ENCODE data around the gene HENMT1.

Gene HENMT1

DNA sequence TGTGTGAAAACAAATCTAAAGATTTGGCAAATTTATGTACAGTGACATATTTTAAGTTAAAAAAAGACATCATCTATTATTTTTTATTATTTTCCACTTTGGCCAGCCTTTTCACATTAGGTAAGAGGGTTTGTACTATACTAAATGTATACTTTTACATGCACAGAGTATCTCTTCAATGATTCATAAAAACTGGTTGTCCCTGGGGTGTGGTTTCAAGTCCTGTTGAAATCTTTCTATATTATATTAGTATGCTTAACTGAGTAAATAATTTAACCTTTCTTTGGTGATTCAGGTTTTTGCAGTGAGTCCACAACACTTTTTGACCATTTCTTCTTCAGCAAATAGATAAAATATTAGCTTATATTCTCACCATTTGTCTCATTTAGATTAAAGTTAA, 55.3 kb downstream of the HENMT1 start:
- H3K27ac ChIP-seq (replicated peaks), result no peak overlapping the region
- H3K4me3 ChIP-seq (replicated peaks; ENCODE audit: insufficient read depth, low read length), result no peak overlapping the region
- DNase-seq (ENCODE audit: low read depth in 1 of 2, low spot score in 1 of 2), result no peak
- H3K27me3 ChIP-seq (ENCODE audit: insufficient read depth, poor library complexity, severe bottlenecking), result no peaks in the 10 kb centered on the region
- TF ChIP-seq, protein P1, sequence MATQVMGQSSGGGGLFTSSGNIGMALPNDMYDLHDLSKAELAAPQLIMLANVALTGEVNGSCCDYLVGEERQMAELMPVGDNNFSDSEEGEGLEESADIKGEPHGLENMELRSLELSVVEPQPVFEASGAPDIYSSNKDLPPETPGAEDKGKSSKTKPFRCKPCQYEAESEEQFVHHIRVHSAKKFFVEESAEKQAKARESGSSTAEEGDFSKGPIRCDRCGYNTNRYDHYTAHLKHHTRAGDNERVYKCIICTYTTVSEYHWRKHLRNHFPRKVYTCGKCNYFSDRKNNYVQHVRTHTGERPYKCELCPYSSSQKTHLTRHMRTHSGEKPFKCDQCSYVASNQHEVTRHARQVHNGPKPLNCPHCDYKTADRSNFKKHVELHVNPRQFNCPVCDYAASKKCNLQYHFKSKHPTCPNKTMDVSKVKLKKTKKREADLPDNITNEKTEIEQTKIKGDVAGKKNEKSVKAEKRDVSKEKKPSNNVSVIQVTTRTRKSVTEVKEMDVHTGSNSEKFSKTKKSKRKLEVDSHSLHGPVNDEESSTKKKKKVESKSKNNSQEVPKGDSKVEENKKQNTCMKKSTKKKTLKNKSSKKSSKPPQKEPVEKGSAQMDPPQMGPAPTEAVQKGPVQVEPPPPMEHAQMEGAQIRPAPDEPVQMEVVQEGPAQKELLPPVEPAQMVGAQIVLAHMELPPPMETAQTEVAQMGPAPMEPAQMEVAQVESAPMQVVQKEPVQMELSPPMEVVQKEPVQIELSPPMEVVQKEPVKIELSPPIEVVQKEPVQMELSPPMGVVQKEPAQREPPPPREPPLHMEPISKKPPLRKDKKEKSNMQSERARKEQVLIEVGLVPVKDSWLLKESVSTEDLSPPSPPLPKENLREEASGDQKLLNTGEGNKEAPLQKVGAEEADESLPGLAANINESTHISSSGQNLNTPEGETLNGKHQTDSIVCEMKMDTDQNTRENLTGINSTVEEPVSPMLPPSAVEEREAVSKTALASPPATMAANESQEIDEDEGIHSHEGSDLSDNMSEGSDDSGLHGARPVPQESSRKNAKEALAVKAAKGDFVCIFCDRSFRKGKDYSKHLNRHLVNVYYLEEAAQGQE (IDR thresholded peaks at IDR 0.05; ENCODE audit: insufficient replicate concordance, low read depth), result no peak
- no peak for TF ChIP-seq SPI1 (IDR thresholded peaks at IDR 0.05; ENCODE audit: borderline replicate concordance, low read depth)
- TF ChIP-seq POLR2AphosphoS5 (IDR thresholded peaks at IDR 0.05; ENCODE audit: low read depth), result no peak
- no peak for TF ChIP-seq GABPA (IDR thresholded peaks at IDR 0.05; ENCODE audit: low read depth)
- TF ChIP-seq, protein P2, sequence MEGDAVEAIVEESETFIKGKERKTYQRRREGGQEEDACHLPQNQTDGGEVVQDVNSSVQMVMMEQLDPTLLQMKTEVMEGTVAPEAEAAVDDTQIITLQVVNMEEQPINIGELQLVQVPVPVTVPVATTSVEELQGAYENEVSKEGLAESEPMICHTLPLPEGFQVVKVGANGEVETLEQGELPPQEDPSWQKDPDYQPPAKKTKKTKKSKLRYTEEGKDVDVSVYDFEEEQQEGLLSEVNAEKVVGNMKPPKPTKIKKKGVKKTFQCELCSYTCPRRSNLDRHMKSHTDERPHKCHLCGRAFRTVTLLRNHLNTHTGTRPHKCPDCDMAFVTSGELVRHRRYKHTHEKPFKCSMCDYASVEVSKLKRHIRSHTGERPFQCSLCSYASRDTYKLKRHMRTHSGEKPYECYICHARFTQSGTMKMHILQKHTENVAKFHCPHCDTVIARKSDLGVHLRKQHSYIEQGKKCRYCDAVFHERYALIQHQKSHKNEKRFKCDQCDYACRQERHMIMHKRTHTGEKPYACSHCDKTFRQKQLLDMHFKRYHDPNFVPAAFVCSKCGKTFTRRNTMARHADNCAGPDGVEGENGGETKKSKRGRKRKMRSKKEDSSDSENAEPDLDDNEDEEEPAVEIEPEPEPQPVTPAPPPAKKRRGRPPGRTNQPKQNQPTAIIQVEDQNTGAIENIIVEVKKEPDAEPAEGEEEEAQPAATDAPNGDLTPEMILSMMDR (IDR thresholded peaks at IDR 0.05; ENCODE audit: insufficient read depth, low read length), result no peak

DNA sequence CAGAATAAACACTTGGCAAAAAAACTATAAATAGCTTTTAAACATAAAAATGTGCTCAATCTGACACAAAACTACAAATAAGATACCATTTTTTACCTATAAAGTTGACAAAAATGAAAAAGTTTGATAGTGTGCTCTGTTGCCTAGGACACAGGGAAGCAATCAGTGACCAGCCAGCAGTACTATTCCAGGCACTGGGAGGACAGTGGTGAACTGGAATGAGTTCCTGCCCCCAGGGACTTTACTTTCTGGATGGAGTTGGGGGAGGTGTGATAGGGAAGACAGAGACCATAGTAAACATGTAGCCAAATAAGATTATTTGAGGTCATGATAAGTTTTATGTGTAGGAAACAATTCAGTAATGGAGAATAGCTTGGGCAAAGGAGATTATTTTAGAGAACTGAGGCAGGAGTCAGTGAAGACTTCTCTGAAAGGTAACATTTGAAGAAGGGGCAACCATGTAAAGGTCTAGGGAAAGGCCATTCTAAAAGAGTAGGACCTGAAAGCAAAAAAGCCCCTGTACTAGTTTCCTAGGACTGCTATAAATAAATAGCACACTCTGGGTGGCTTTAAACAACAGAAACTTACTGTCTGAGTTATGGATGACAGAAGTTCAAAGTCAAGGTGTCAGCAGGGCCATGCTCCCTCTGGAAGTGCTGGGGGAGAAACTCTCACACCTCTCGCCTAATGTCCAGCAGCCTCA, 59.0 kb downstream of the HENMT1 start:
- Histone ChIP-seq H3K27ac (replicated peaks) (no peak overlapping the region), H3K4me3 (replicated peaks; ENCODE audit: insufficient read depth, low read length) (no peak overlapping the region), H3K27me3 (ENCODE audit: insufficient read depth, poor library complexity, severe bottlenecking) (no peaks in the 10 kb centered on the region)
- TF ChIP-seq SPI1 (IDR thresholded peaks at IDR 0.05; ENCODE audit: borderline replicate concordance, low read depth), result no peak
- TF ChIP-seq POLR2AphosphoS5 (IDR thresholded peaks at IDR 0.05; ENCODE audit: low read depth), result no peak
- no peak for TF ChIP-seq GABPA (IDR thresholded peaks at IDR 0.05; ENCODE audit: low read depth)
- TF ChIP-seq, protein P1 (IDR thresholded peaks at IDR 0.05; ENCODE audit: insufficient replicate concordance, low read depth), result no peak
- TF ChIP-seq, protein P2 (IDR thresholded peaks at IDR 0.05; ENCODE audit: insufficient read depth, low read length), result no peak
- DNase-seq (ENCODE audit: low read depth in 1 of 2, low spot score in 1 of 2), result no peak

DNA sequence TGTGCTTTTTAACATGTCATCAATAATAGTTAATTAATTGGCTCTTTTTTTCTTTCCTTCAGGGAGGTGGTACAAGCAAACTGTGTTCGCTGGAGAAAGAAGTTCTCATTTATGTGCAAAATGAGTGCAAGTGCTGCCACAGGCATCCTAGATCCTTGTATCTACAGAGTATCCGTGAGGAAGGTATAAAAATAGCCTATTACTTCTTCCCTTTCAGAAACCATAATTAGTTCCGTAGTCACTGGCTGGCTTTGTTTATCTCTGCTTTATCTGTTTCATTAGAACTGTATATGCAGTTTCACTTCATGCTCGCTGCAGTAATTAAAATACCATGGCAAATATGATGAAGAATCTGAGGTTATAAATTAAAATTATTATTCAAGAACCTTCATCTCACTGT, 60.4 kb downstream of the HENMT1 start:
- H3K4me3 ChIP-seq (replicated peaks; ENCODE audit: insufficient read depth, low read length), result no peak overlapping the region

More for the DNA sequence above, 60.4 kb downstream of the HENMT1 start:
- Histone ChIP-seq H3K27ac (replicated peaks) (no peak overlapping the region), H3K27me3 (ENCODE audit: insufficient read depth, poor library complexity, severe bottlenecking) (no peaks in the 10 kb centered on the region)
- TF ChIP-seq, protein P1 (IDR thresholded peaks at IDR 0.05; ENCODE audit: insufficient replicate concordance, low read depth), result no peak
- TF ChIP-seq GABPA (IDR thresholded peaks at IDR 0.05; ENCODE audit: low read depth) (no peak), SPI1 (IDR thresholded peaks at IDR 0.05; ENCODE audit: borderline replicate concordance, low read depth) (no peak), POLR2AphosphoS5 (IDR thresholded peaks at IDR 0.05; ENCODE audit: low read depth) (no peak)
- TF ChIP-seq, protein P2 (IDR thresholded peaks at IDR 0.05; ENCODE audit: insufficient read depth, low read length), result no peak
- DNase-seq (ENCODE audit: low read depth in 1 of 2, low spot score in 1 of 2), result no peak
